DOHH2 (cell line): Measurements from ENCODE around the gene AK9.
"Not testable (repeated sequence)": the region's sequence is repeated elsewhere in the genome, so short reads cannot be mapped to it uniquely, and the experiment has no call there.

ENCODE experiments used
- H3F3A ChIP-seq: fragments of 200-600 bp; sonication (generic), shearing (Covaris generic); 2 replicates; pipeline ENCODE4 v1.6.0; 2016; ENCODE audit warnings: antibody characterized with exemption, mild to moderate bottlenecking; ENCODE audit not compliant: control insufficient read depth, insufficient read depth
- H3K27ac ChIP-seq: fragments of 200-600 bp; sonication (generic); 2 replicates; pipeline ENCODE4 v1.5.1; 2014; ENCODE audit warnings: low read depth, mild to moderate bottlenecking, low read length, moderate library complexity
- H3K27me3 ChIP-seq: fragments of 200-600 bp; sonication (generic); 2 replicates; pipeline ENCODE4 v1.6.1; 2014; ENCODE audit warnings: mild to moderate bottlenecking, low read length, mixed read lengths; ENCODE audit not compliant: control insufficient read depth
- H3K36me3 ChIP-seq: fragments of 200-600 bp; sonication (generic); 2 replicates; pipeline ENCODE4 v1.6.1; 2014; ENCODE audit warnings: mild to moderate bottlenecking, low read length, moderate library complexity, mixed read lengths; ENCODE audit not compliant: control insufficient read depth
- H3K4me1 ChIP-seq: fragments of 200-600 bp; sonication (generic); 2 replicates; pipeline ENCODE4 v1.6.1; 2014; ENCODE audit warnings: mild to moderate bottlenecking, low read length, mixed read lengths; ENCODE audit not compliant: control insufficient read depth
- H3K4me2 ChIP-seq: fragments of 200-600 bp; sonication (generic); 2 replicates; pipeline ENCODE4 v1.6.0; 2014; ENCODE audit warnings: mild to moderate bottlenecking, low read length, moderate library complexity
- H3K4me3 ChIP-seq: fragments of 200-600 bp; sonication (generic); 2 replicates; pipeline ENCODE4 v1.5.1; 2014; ENCODE audit warnings: mild to moderate bottlenecking, low read length, mixed read lengths
- H3K79me2 ChIP-seq: fragments of 200-600 bp; sonication (generic); 2 replicates; pipeline ENCODE4 v1.6.1; 2014; ENCODE audit warnings: mild to moderate bottlenecking, low read length, mixed read lengths; ENCODE audit not compliant: control insufficient read depth
- H3K9me2 ChIP-seq: fragments of 200-600 bp; sonication (generic); replicated peaks from 2 replicates; pipeline ENCODE4 v1.6.1; 2014; ENCODE audit warnings: mild to moderate bottlenecking, low read length, mixed read lengths; ENCODE audit not compliant: control insufficient read depth
- H3K9me3 ChIP-seq: fragments of 200-600 bp; sonication (generic); 2 replicates; pipeline ENCODE4 v1.6.1; 2014; ENCODE audit warnings: antibody characterized with exemption, low read length, mixed read lengths; ENCODE audit not compliant: control insufficient read depth, insufficient read depth
- H4K20me1 ChIP-seq: fragments of 200-600 bp; sonication (generic); 2 replicates; pipeline ENCODE4 v1.6.0; 2014; ENCODE audit warnings: low read depth, mild to moderate bottlenecking, antibody characterized with exemption, low read length, moderate library complexity; ENCODE audit not compliant: control insufficient read depth, insufficient read depth
- CTCF ChIP-seq: fragments of 200-600 bp; sonication (generic); IDR thresholded peaks from one replicate; pipeline ENCODE4 v1.5.1; 2014; ENCODE audit warnings: antibody characterized with exemption, mild to moderate bottlenecking, low read depth, low read length; ENCODE audit not compliant: poor library complexity, severe bottlenecking
- EZH2phosphoT487 ChIP-seq: fragments of 200-600 bp; sonication (generic); IDR thresholded peaks from 2 replicates; pipeline ENCODE4 v1.6.1; 2017; ENCODE audit warnings: borderline replicate concordance, mild to moderate bottlenecking, antibody characterized with exemption, low read length, moderate library complexity, mixed read lengths

Gene AK9

GRCh38 chr6:109523478-109523877 lies 167.5 kb downstream of the AK9 start:
- peaks cover 4% of the 10 kb centered on the region for H3K27me3 ChIP-seq
- H4K20me1 ChIP-seq: no peaks in the 10 kb centered on the region
- no peaks in the 10 kb centered on the region for H3K79me2 ChIP-seq
- no peaks in the 10 kb centered on the region for H3K9me2 ChIP-seq
- TF ChIP-seq CTCF (no peak), EZH2phosphoT487 (no peak)
- H3K9me3 ChIP-seq: no peaks in the 10 kb centered on the region
- H3K4me1 ChIP-seq: no peaks in the 10 kb centered on the region
- H3F3A ChIP-seq: no peaks in the 10 kb centered on the region
- H3K4me3 ChIP-seq: no peak overlapping the region
- H3K36me3 ChIP-seq: no peaks in the 10 kb centered on the region
- H3K4me2 ChIP-seq: no peak overlapping the region
- H3K27ac ChIP-seq: no peak overlapping the region

- Histone ChIP-seq H3K4me3 (no peak overlapping the region), H3K79me2 (no peaks in the 10 kb centered on the region), H3K9me3 (no peaks in the 10 kb centered on the region), H3K27ac (no peak overlapping the region), H4K20me1 (no peaks in the 10 kb centered on the region), H3K4me1 (no peaks in the 10 kb centered on the region), H3K4me2 (no peak overlapping the region), H3K36me3 (no peaks in the 10 kb centered on the region), H3K27me3 (peaks cover 7% of the 10 kb centered on the region), H3K9me2 (no peaks in the 10 kb centered on the region), H3F3A (no peaks in the 10 kb centered on the region)
- TF ChIP-seq CTCF: no peak
These were observed 169.9 kb downstream of the AK9 start for GRCh38 chr6:109521080-109521479.

GRCh38 chr6:109519647-109520046 lies 171.4 kb downstream of the AK9 start:
- not testable (repeated sequence) for H3K79me2 ChIP-seq, H3K9me3 ChIP-seq, H3K4me2 ChIP-seq, H3K27me3 ChIP-seq, H3K27ac ChIP-seq, H3F3A ChIP-seq, H3K36me3 ChIP-seq, H3K9me2 ChIP-seq, H3K4me1 ChIP-seq, H4K20me1 ChIP-seq, H3K4me3 ChIP-seq

- Histone ChIP-seq H3K9me2 (no peaks in the 10 kb centered on the region), H3F3A (no peaks in the 10 kb centered on the region), H3K4me2 (no peak overlapping the region), H3K79me2 (no peaks in the 10 kb centered on the region), H3K27me3 (peaks cover 7% of the 10 kb centered on the region), H3K4me1 (no peaks in the 10 kb centered on the region), H3K4me3 (no peak overlapping the region), H3K36me3 (no peaks in the 10 kb centered on the region), H3K9me3 (no peaks in the 10 kb centered on the region), H3K27ac (no peak overlapping the region), H4K20me1 (no peaks in the 10 kb centered on the region)
- TF ChIP-seq CTCF: no peak
- no peak for TF ChIP-seq EZH2phosphoT487
These were observed 174.1 kb downstream of the AK9 start for GRCh38 chr6:109516929-109517328.
